IMR-90 (cell line): Measurements from ENCODE around the gene MYH9. TPM values are rescaled to one million over a fixed set of nuclear protein-coding genes. Genes with fewer than 3 reads are reported as not detected.

Experiments
- ATAC-seq: fragments of 200-7000 bp; cut with Tn5 transposase; 2 replicates; pipeline ENCODE4 v1.9.1; 2020; ENCODE audit warnings: low read depth, mild to moderate bottlenecking, moderate library complexity
- BruUV-seq: library from RNA; stranded (reverse); fragments of 400-500 nt; replicated peaks from 2 replicates; lab custom pipeline; 2021; lab: Mats Ljungman, UMichigan
- CTCF ChIA-PET: fragments of 300-600 bp; formaldehyde crosslinking; extraction: SDS; loops from one replicate; lab custom pipeline; 2021; ENCODE audit warnings: antibody characterized with exemption; lab: Yijun Ruan, JAX
- POLR2A ChIA-PET: fragments of 300-600 bp; sonication (Branson Sonifier 250); formaldehyde crosslinking; loops from one replicate; lab custom pipeline; 2022; ENCODE audit warnings: antibody characterized with exemption; ENCODE audit not compliant: unreplicated experiment; lab: Charles Lee
- DNase-seq: peaks from one replicate; pipeline ENCODE4 v3.0.0; 2013
- H2AFZ ChIP-seq: replicated peaks from 2 replicates; pipeline ENCODE3; 2013; ENCODE audit warnings: low read length, mild to moderate bottlenecking; ENCODE audit not compliant: poor library complexity
- H2AK5ac ChIP-seq: 2 replicates; pipeline ENCODE4 v1.6.1; 2013; ENCODE audit warnings: low read depth, low read length, inconsistent platforms
- H2AK9ac ChIP-seq: replicated peaks from 2 replicates; pipeline ENCODE3; 2013; ENCODE audit warnings: mild to moderate bottlenecking, low read depth, low read length, moderate library complexity; ENCODE audit not compliant: poor library complexity
- H2BK120ac ChIP-seq: 2 replicates; pipeline ENCODE4 v1.6.1; 2013; ENCODE audit warnings: low read depth, low read length, inconsistent platforms
- H2BK15ac ChIP-seq: 3 replicates; pipeline ENCODE4 v1.6.1; 2013; ENCODE audit warnings: low read depth, low read length, inconsistent platforms
- H2BK20ac ChIP-seq: 2 replicates; pipeline ENCODE4 v1.6.1; 2013; ENCODE audit warnings: low read depth, mild to moderate bottlenecking, inconsistent platforms, low read length, moderate library complexity
- H2BK5ac ChIP-seq: 2 replicates; pipeline ENCODE4 v1.6.1; 2013; ENCODE audit warnings: mild to moderate bottlenecking, low read depth, low read length, inconsistent platforms; ENCODE audit not compliant: poor library complexity, severe bottlenecking
- H3K14ac ChIP-seq: replicated peaks from 2 replicates; pipeline ENCODE4 v1.6.1; 2013; ENCODE audit warnings: low read depth, low read length, inconsistent platforms
- H3K18ac ChIP-seq: 2 replicates; pipeline ENCODE4 v1.6.1; 2013; ENCODE audit warnings: low read depth, low read length, control low read depth
- H3K23ac ChIP-seq: 2 replicates; pipeline ENCODE4 v1.6.1; 2013; ENCODE audit warnings: low read depth, low read length, inconsistent platforms
- H3K27ac ChIP-seq: 2 replicates; pipeline ENCODE4 v1.5.1; 2013; ENCODE audit warnings: mild to moderate bottlenecking, control low read depth, low read length; ENCODE audit not compliant: insufficient read depth
- H3K27me3 ChIP-seq: 2 replicates; pipeline ENCODE4 v1.6.1; 2013; ENCODE audit warnings: low read length; ENCODE audit not compliant: control insufficient read depth, insufficient read depth
- H3K36me3 ChIP-seq: 2 replicates; pipeline ENCODE4 v1.6.1; 2013; ENCODE audit warnings: low read length, mixed read lengths; ENCODE audit not compliant: control insufficient read depth, insufficient read depth
- H3K4ac ChIP-seq: 2 replicates; pipeline ENCODE4 v1.6.1; 2013; ENCODE audit warnings: low read depth, low read length, inconsistent platforms
- H3K4me1 ChIP-seq: 2 replicates; pipeline ENCODE4 v1.6.1; 2013; ENCODE audit warnings: low read length, mixed read lengths; ENCODE audit not compliant: control insufficient read depth, insufficient read depth
- H3K4me2 ChIP-seq: 2 replicates; pipeline ENCODE4 v1.6.1; 2013; ENCODE audit warnings: low read depth, mild to moderate bottlenecking, control low read depth, low read length, moderate library complexity
- H3K4me3 ChIP-seq: 2 replicates; pipeline ENCODE4 v1.5.1; 2013; ENCODE audit warnings: low read depth, mild to moderate bottlenecking, control low read depth, low read length, moderate library complexity; ENCODE audit not compliant: insufficient read depth
- H3K56ac ChIP-seq: 2 replicates; pipeline ENCODE4 v1.6.1; 2013; ENCODE audit warnings: low read length, inconsistent platforms; ENCODE audit not compliant: insufficient read depth; ENCODE audit errors: extremely low read depth
- H3K79me1 ChIP-seq, 2 experiments: 2 replicates each; pipeline ENCODE4 v1.6.1; 2013; ENCODE audit warnings: low read length in 2 of 2, inconsistent platforms in 1 of 2, low read depth in 1 of 2
- H3K9ac ChIP-seq: 2 replicates; pipeline ENCODE4 v1.6.1; 2013; ENCODE audit warnings: low read depth, low read length, control low read depth
- H3K9me1 ChIP-seq: 2 replicates; pipeline ENCODE4 v1.6.1; 2013; ENCODE audit warnings: low read length, inconsistent platforms; ENCODE audit not compliant: insufficient read depth
- H3K9me3 ChIP-seq: 2 replicates; pipeline ENCODE4 v1.6.1; 2013; ENCODE audit warnings: low read length; ENCODE audit not compliant: control insufficient read depth, insufficient read depth
- H4K20me1 ChIP-seq: 2 replicates; pipeline ENCODE4 v1.6.1; 2013; ENCODE audit warnings: low read length, inconsistent platforms; ENCODE audit not compliant: insufficient read depth
- H4K5ac ChIP-seq: 2 replicates; pipeline ENCODE4 v1.6.1; 2013; ENCODE audit warnings: mild to moderate bottlenecking, low read depth, low read length, control low read depth
- H4K8ac ChIP-seq, 2 experiments: 2 replicates each; pipeline ENCODE4 v1.6.1; 2013; ENCODE audit warnings: low read depth in 2 of 2, low read length in 2 of 2, control low read depth in 1 of 2, inconsistent platforms in 1 of 2
- H4K91ac ChIP-seq: 2 replicates; pipeline ENCODE4 v1.6.1; 2013; ENCODE audit warnings: low read depth, low read length, inconsistent platforms; ENCODE audit not compliant: insufficient read depth
- CEBPB ChIP-seq: IDR thresholded peaks from 2 replicates; pipeline ENCODE4 v1.6.1; 2012; ENCODE audit warnings: low read depth, low read length, improper control_type of control experiment
- CHD1 ChIP-seq: IDR thresholded peaks from 2 replicates; pipeline ENCODE4 v1.6.1; 2012; ENCODE audit warnings: low read depth, low read length, improper control_type of control experiment
- FOS ChIP-seq: fragments of 150-350 bp; IDR thresholded peaks from 2 replicates; pipeline ENCODE4 v1.6.1; 2016; ENCODE audit warnings: low read depth, low read length
- MAFK ChIP-seq: IDR thresholded peaks from 2 replicates; pipeline ENCODE4 v1.6.1; 2012; ENCODE audit warnings: low read depth, low read length, improper control_type of control experiment
- POLR2A ChIP-seq: IDR thresholded peaks from 2 replicates; pipeline ENCODE4 v1.6.1; 2012; ENCODE audit warnings: mild to moderate bottlenecking, low read depth, low read length
- RAD21 ChIP-seq: IDR thresholded peaks from 2 replicates; pipeline ENCODE4 v1.6.1; 2012; ENCODE audit warnings: low read length, improper control_type of control experiment
- WGBS, 2 experiments: methylation state at CpG; one replicate each; pipeline versions ENCODE4 v1.1.5 to v1.1.7; 2013; ENCODE audit warnings: missing lambda C conversion rate in 2 of 2; ENCODE audit not compliant: insufficient read length in 1 of 2; ENCODE audit errors: extremely low coverage in 2 of 2; 5-methylcytosine and 5-hydroxymethylcytosine counted together
- dilution Hi-C: fragments of 300-500 bp; cut with HindIII; formaldehyde crosslinking; loops from one replicate; pipeline ENCODE4 v1.14.3; 2018; ENCODE audit warnings: low sequenced_read_pairs; ENCODE audit not compliant: unreplicated experiment
- in situ Hi-C: fragments of 300-500 bp; cut with MboI; formaldehyde crosslinking; loops from 3 replicates; pipeline ENCODE4 v1.14.3; 2019; ENCODE audit warnings: low sequenced_read_pairs, inconsistent platforms, mixed read lengths
- intact Hi-C: fragments of 100-400 bp; cut with micrococcal nuclease; formaldehyde crosslinking; loops from 2 replicates; pipeline ENCODE4 v1.10.0; 2022
- polyA plus RNA-seq, 3 experiments: library from polyadenylated mRNA; depleted of rRNA; stranded (reverse); fragments of >200 nt; gene quantifications; 2 replicates each; pipeline ENCODE4 v1.2.3, GENCODE V29; 2012; ENCODE audit warnings: low replicate concordance in 1 of 3
- total RNA-seq: library from RNA; depleted of rRNA; stranded (reverse); fragments of >200 nt; gene quantifications from 2 replicates; pipeline ENCODE4 v1.2.3, GENCODE V29; 2012
- TF ChIP-seq, protein P1 (sequence below): conservative IDR thresholded peaks from 2 replicates; pipeline ENCODE4 v1.5.1; 2012; ENCODE audit warnings: mild to moderate bottlenecking, low read depth, low read length, improper control_type of control experiment
- TF ChIP-seq, protein P2 (sequence below): fragments of 150-350 bp; IDR thresholded peaks from 2 replicates; pipeline ENCODE4 v1.6.1; 2017; ENCODE audit warnings: mild to moderate bottlenecking, antibody characterized with exemption, low read length, low read depth
- TF ChIP-seq, protein P3 (sequence below): fragments of 150-350 bp; IDR thresholded peaks from 2 replicates; pipeline ENCODE4 v1.6.1; 2016; ENCODE audit warnings: low read depth, mild to moderate bottlenecking, low read length, moderate library complexity, borderline replicate concordance

The MYH9 gene
- total and polyA plus RNA-seq, 2 of the 4 experiments (the other 2 are of a cell fraction), result 475 to 554 TPM

DNA sequence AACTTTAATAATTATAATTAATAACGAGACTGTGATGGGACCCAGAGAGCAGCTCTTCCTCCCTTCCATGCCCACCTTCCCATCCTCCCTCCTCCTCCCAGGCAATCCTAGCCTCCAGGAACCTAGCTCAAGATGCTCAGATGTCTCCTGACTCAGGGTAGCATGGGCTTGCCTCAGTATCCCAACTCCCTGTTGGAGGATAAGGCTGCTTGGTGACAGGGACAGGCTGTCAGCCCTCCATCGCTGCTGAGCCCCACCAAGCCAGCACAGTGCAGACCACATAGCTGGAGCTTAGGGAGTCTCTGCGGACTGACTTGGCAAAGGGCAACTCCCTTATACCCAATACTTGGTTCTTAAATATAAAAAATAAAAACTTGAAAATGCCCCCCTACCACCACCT is 11.5 kb downstream of the MYH9 start:
- CTCF ChIA-PET, result no interaction called here
- intact Hi-C loops (no loop called here), dilution Hi-C loops (no loop called here)

More for the DNA sequence above, 11.5 kb downstream of the MYH9 start:
- TF ChIP-seq CHD1 (no peak), RAD21 (no peak), FOS (no peak), MAFK (no peak), POLR2A (no peak), CEBPB (no peak)
- TF ChIP-seq, protein P1, sequence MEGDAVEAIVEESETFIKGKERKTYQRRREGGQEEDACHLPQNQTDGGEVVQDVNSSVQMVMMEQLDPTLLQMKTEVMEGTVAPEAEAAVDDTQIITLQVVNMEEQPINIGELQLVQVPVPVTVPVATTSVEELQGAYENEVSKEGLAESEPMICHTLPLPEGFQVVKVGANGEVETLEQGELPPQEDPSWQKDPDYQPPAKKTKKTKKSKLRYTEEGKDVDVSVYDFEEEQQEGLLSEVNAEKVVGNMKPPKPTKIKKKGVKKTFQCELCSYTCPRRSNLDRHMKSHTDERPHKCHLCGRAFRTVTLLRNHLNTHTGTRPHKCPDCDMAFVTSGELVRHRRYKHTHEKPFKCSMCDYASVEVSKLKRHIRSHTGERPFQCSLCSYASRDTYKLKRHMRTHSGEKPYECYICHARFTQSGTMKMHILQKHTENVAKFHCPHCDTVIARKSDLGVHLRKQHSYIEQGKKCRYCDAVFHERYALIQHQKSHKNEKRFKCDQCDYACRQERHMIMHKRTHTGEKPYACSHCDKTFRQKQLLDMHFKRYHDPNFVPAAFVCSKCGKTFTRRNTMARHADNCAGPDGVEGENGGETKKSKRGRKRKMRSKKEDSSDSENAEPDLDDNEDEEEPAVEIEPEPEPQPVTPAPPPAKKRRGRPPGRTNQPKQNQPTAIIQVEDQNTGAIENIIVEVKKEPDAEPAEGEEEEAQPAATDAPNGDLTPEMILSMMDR, result no peak
- TF ChIP-seq, protein P2, sequence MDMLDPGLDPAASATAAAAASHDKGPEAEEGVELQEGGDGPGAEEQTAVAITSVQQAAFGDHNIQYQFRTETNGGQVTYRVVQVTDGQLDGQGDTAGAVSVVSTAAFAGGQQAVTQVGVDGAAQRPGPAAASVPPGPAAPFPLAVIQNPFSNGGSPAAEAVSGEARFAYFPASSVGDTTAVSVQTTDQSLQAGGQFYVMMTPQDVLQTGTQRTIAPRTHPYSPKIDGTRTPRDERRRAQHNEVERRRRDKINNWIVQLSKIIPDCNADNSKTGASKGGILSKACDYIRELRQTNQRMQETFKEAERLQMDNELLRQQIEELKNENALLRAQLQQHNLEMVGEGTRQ, result no peak
- TF ChIP-seq, protein P3, sequence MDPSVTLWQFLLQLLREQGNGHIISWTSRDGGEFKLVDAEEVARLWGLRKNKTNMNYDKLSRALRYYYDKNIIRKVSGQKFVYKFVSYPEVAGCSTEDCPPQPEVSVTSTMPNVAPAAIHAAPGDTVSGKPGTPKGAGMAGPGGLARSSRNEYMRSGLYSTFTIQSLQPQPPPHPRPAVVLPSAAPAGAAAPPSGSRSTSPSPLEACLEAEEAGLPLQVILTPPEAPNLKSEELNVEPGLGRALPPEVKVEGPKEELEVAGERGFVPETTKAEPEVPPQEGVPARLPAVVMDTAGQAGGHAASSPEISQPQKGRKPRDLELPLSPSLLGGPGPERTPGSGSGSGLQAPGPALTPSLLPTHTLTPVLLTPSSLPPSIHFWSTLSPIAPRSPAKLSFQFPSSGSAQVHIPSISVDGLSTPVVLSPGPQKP, result no peak
- H3K9ac ChIP-seq, result no peak overlapping the region
- no TSS peak for BruUV-seq
- no peak overlapping the region for H3K18ac ChIP-seq
- H4K20me1 ChIP-seq, result peaks cover 100% of the 10 kb centered on the region
- POLR2A ChIA-PET, result no interaction called here
- no peak overlapping the region for H4K91ac ChIP-seq
- H4K8ac ChIP-seq, result no peak overlapping the region
- H3K4me1 ChIP-seq, result peaks cover 46% of the 10 kb centered on the region
- H3K27ac ChIP-seq, result 0 out of 2 replicates have a peak overlapping the region, but pooled peaks have one; percentile 4
- H4K5ac ChIP-seq, result no peak overlapping the region
- peaks cover 0 to 42% of the 10 kb centered on the region in 2 experiments; a peak in 2 of 4 replicates for H3K79me1 ChIP-seq
- H2BK5ac ChIP-seq, result peak overlapping the region; percentile 46
- H2AK9ac ChIP-seq, result no peak overlapping the region
- H3K9me3 ChIP-seq, result no peaks in the 10 kb centered on the region
- no peak overlapping the region; the same call in 1 of the 2 replicates for H2BK20ac ChIP-seq
- no peak overlapping the region for H3K4me2 ChIP-seq
- WGBS, 2 experiments, result no CpG with 5 or more reads among the region's 3 CpGs
- no peak for DNase-seq
- H3K14ac ChIP-seq, result peak overlapping the region; percentile 70
- no peak overlapping the region for H2BK120ac ChIP-seq
- no peak overlapping the region for H3K4me3 ChIP-seq
- H2BK15ac ChIP-seq, result no peak overlapping the region
- H3K56ac ChIP-seq, result no peak overlapping the region
- H2AK5ac ChIP-seq, result peak overlapping the region; percentile 1; the same call in 1 of the 2 replicates
- no peaks in the 10 kb centered on the region for H3K27me3 ChIP-seq
- H3K4ac ChIP-seq, result no peak overlapping the region
- ATAC-seq, result no peak
- in situ Hi-C loops, result no loop called here
- H2AFZ ChIP-seq, result no peak overlapping the region
- peaks cover 48% of the 10 kb centered on the region for H3K36me3 ChIP-seq
- peak overlapping the region; percentile 73; the same call in 1 of the 2 replicates for H3K23ac ChIP-seq
- H3K9me1 ChIP-seq, result peaks cover 27% of the 10 kb centered on the region
